GM18520 (cell line): ENCODE measurements around the gene PRR36.
A peak's percentile ranks its signal among the peaks of the same experiment; 100 is the strongest.

Experiments used
- ATAC-seq: cut with Tn5 transposase; IDR thresholded peaks from one replicate; pipeline ENCODE4 v1.9.1; 2021; ENCODE audit not compliant: unreplicated experiment

PRR36 gene

GRCh38 chr19:7913652-7914051 lies 39.5 kb upstream of the PRR36 start:
- ATAC-seq: no peak

DNA sequence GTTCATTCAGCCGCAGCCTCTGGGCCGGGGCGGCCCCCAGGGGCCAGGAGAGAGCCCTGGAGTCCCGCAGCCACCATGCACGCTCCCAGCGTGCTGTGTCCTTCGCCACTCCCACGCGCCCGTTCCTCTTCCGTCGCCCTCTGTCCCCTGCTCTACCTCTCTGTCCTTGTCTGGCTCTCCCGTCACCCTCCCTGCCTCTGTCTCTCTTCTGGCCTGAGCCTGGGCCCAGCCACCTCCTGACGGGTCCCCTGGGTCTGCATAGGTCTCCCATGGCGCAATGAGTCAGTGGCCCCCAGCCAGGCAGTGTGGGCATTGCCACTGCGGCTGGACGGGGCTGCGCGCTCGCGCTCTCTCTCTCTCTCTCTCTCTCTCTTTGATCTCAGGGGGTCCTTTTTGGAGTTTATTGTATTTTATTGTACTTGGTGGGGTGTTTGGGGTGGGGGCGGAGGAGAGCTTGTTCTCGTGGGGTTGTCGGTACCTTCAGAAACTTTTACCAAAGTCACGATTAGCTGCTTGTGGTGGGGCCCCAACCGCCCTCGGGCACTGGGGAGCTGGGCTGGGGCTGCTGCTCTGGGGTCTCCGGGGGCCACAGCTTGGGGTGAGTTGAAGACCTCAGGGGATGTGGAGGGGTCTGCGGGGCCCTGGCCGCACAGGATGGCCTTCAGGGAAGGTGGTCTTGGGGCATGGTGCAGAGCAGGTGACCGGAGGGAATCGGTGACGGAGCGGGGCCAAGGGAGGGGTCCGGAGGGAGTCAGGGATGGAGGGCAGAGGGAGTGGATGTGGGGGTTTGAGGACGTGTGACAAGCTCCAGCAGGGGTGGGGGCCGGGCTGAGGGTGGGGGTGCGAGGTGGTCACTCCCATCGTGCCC lies 38.7 kb upstream of the PRR36 start:
- ATAC-seq: no peak

- ATAC-seq: no peak
These were observed 38.0 kb upstream of the PRR36 start for GRCh38 chr19:7912144-7912696.

GRCh38 chr19:7911508-7912143 lies 37.4 kb upstream of the PRR36 start:
- no peak for ATAC-seq

DNA sequence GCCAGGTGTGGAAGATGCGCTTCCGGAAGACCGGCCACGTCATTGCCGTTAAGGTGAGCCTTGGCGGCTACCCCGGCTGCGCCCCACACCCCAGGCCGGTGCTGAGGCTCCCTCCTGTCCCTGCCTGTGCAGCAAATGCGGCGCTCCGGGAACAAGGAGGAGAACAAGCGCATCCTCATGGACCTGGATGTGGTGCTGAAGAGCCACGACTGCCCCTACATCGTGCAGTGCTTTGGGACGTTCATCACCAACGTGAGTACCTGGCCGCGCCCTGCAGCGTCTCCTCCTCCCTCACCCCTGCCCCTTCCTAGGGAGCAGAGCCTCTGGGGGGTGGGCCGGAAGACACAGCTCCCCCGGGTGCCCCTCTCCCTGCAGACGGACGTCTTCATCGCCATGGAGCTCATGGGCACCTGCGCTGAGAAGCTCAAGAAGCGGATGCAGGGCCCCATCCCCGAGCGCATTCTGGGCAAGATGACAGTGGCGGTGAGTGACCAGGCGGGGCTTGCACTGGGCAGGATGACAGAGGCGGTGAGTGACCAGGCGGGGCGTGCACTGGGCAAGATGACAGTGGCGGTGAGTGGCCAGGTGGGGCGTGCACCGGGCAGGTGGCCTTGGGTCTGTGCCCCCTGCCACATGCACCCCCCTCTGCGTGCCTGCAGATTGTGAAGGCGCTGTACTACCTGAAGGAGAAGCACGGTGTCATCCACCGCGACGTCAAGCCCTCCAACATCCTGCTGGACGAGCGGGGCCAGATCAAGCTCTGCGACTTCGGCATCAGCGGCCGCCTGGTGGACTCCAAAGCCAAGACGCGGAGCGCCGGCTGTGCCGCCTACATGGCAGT lies 36.4 kb upstream of the PRR36 start:
- ATAC-seq: no peak

- no peak for ATAC-seq
These were observed 35.4 kb upstream of the PRR36 start for GRCh38 chr19:7909471-7910067.

- no peak for ATAC-seq
These were observed 34.7 kb upstream of the PRR36 start for GRCh38 chr19:7908742-7909461.

GRCh38 chr19:7908078-7908699 lies 34.0 kb upstream of the PRR36 start:
- no peak for ATAC-seq

DNA sequence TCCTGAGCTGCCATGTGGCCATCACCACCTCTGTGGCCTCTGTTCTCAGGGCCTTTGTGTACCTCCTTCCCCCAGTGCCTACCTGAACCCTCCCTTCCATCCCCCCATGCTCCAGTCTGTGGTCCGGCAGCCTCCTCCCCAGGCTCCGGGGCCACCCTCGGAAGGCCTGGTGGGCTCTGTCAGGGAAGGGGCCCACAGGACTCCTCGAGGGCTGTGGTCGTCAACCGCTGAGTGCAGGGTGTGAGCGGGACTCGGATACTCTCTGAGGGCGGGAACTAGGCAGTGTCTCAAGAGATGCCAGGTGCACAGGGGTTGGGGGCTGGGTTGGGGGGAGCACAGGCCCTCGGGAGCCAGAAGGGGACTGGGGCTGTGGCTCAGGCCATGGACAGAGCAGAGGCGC lies 33.4 kb upstream of the PRR36 start:
- no peak for ATAC-seq

DNA sequence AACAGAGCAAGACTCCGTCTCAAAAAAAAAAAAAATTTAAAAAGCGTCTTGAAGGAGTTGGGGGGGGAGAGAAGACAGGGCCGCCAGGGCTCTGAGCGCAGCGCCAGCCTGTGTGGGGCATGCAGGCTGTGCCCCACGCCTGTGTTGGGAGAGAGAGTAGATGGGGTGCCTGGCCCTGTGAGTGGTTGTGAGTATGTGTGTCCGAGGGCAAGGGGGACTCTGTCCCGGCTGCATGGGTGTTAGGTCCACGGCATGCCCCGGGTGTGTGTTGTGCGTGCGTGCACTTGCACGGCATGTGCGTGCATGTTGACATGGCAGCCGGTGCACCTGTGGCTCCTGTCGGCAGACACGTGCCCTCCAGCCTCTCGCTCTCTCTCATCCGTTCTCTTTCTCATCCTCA lies 32.9 kb upstream of the PRR36 start:
- no peak for ATAC-seq

GRCh38 chr19:7905859-7906258 lies 31.7 kb upstream of the PRR36 start:
- ATAC-seq: no peak

- ATAC-seq: no peak
These were observed 31.1 kb upstream of the PRR36 start for GRCh38 chr19:7905268-7905667.

- ATAC-seq: peak; percentile 15
These were observed 30.2 kb upstream of the PRR36 start for GRCh38 chr19:7904074-7905020.

GRCh38 chr19:7903244-7904073 lies 29.3 kb upstream of the PRR36 start, which contains the start of gene MAP2K7:
MAP2K7 (plus strand) TSS chr19:7903877; CDS start chr19:7903945, 68 bp downstream.
- peak; percentile 89 for ATAC-seq

- ATAC-seq: no peak
These were observed 28.6 kb upstream of the PRR36 start for GRCh38 chr19:7902796-7903243.

DNA sequence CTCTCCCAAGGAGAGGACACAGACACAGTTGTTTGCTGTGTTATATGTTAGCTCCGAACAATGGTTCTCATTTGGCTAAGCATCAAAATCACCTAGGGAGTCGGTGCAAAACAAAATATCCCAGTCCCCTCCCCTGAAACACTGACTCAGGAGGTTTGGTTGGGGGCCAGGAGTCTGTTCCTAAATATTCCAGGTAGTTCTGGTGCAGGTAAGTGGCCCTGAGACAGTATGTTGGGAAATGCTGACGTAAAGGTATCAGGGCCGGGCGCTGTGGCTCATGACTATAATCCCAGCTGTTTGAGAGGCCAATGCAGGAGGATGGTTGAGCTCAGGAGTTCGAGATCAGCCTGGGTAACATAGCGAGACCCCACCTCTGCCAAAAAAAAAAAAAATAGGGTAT lies 27.1 kb upstream of the PRR36 start:
- ATAC-seq: no peak

DNA sequence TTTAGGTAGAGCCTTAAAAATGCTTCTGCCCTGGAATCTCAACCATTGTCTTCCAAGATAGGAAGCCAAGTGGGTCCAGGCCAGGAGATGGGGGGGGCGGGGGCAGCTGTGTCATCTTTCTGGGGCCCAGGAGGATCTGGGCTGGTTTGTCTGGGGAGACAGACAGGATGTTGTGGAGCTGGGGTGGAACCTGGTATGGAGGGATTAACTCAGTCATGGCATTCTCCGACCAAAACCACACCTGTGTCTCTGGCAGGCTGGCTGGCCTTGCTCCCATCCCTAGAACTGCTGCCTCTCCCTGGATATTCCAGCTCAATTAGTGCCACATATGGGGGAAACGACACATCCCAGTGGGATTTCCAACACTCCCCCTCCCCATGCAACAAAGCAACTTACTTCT lies 26.7 kb upstream of the PRR36 start:
- no peak for ATAC-seq
